Measurements from ENCODE around the gene RNF123.

DNA sequence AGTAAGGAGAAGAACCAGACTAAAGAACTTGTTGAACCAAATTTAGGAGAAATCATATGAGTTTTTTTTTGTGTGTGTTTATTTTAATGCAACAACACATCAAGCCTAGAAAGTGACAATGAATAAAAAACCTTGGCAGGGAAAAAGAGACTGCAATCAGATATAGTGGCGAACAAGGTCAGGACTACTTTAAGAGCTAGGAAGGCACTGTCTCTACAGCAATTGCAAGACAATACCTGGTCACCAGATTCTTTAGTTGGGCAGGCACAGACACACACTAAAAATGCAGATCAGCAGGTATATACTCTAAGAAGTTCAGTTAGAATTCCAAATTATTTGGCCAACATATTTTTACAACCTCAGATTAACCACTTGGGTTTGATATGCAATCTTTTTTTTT lies 65.2 kb downstream of the RNF123 start:
- TF ChIP-seq CTCF (IDR thresholded peaks at IDR 0.05), result no peak
- no peak for TF ChIP-seq POLR2A (IDR thresholded peaks at IDR 0.05)
